Small intestine (tissue), 4 donors: ENCODE results near the gene SLC6A17. TPM values are rescaled to one million over a fixed set of nuclear protein-coding genes. Genes with fewer than 3 reads are reported as not detected.

Experiments
- polyA plus RNA-seq, 4 donors: library from polyadenylated mRNA; stranded (reverse) in 3 of 4; unstranded in 1 of 4; fragments of 200-250 nt in 3 of 4; fragments of 120-200 nt in 1 of 4; gene quantifications; one replicate each; pipeline versions ENCODE4 v1.2.1 to v1.2.3, GENCODE V29; 2013
- donor health status: healthy with polysubstance abuse.
- donor health status: Bipolar disorder and iron deficiency.
- donor health status: healthy.

The SLC6A17 gene
- polyA plus RNA-seq, 4 donors: under 0.01 to 0.49 TPM; not detected in 2

Other genes starting within 250 kb of the SLC6A17 start
- 10 to 100 TPM in 1 of 4 donors, 1 to 10 TPM in 2, under 1 TPM in 1; 0.89 to 15.5 (median 4.4) TPM for gene CSF1, start 239.6 kb upstream of the SLC6A17 start, polyA plus RNA-seq
- 100 to 1,000 TPM in 2 of 4 donors, 10 to 100 TPM in 2; 67.6 to 159 (median 96.8) TPM for gene AHCYL1, start 165.7 kb upstream of the SLC6A17 start, polyA plus RNA-seq
- gene STRIP1, start 115.9 kb upstream of the SLC6A17 start, polyA plus RNA-seq: 10 to 100 TPM; 15.1 to 31.3 (median 18.3) TPM
- gene ALX3, start 79.8 kb upstream of the SLC6A17 start, polyA plus RNA-seq: under 1 TPM in 1 of 4 donors, not detected in 3; 0.09 TPM
- not detected for gene UBL4B, start 38.1 kb upstream of the SLC6A17 start, polyA plus RNA-seq
- 1 to 10 TPM in 2 of 4 donors, under 1 TPM in 2; under 0.01 to 3.7 (median 2.1) TPM for gene KCNC4, start 59.8 kb downstream of the SLC6A17 start, polyA plus RNA-seq
- gene RBM15, start 188.9 kb downstream of the SLC6A17 start, polyA plus RNA-seq: 10 to 100 TPM in 1 of 4 donors, 1 to 10 TPM in 3; 1.6 to 13.9 (median 3.7) TPM
- 10 to 100 TPM in 1 of 4 donors, 1 to 10 TPM in 3; 5.4 to 51.1 (median 6.9) TPM for gene SLC16A4, start 240.5 kb downstream of the SLC6A17 start, polyA plus RNA-seq